ENCODE results near the gene LSM8.

Gene LSM8

DNA sequence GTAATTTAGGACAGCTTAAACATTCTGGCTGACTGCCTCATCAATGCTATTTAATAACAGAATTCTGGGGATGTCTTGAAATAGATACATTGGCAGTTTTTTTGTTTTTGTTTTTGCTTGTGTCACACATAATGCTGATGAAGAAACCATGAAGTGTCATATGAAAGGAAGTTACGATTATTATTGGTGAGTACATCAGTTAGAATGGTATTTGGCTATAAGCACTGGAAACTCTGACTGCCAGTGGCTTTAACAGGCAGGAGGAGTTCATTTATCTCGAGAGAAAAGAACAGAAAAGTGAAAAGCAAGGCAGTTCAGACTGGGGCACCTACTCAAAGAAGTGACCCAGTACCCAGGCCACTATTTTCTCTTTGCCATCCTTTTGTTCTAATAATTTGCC, 18.1 kb downstream of the LSM8 start:
- Histone ChIP-seq H3K4me1 (ENCODE audit: control insufficient read depth in 1 of 2, insufficient read depth in 1 of 2, low read depth in 1 of 2, low read length in 1 of 2) (no peaks in the 10 kb centered on the region), H3K4me3 (ENCODE audit: low read depth in 1 of 2, low read length in 1 of 2) (no peak overlapping the region), H3K9me3 (no peaks in the 10 kb centered on the region), H3K36me3 (no peaks in the 10 kb centered on the region), H3K27ac (no peak overlapping the region), H3K27me3 (peaks cover 12% of the 10 kb centered on the region)
- TF ChIP-seq, protein P1, sequence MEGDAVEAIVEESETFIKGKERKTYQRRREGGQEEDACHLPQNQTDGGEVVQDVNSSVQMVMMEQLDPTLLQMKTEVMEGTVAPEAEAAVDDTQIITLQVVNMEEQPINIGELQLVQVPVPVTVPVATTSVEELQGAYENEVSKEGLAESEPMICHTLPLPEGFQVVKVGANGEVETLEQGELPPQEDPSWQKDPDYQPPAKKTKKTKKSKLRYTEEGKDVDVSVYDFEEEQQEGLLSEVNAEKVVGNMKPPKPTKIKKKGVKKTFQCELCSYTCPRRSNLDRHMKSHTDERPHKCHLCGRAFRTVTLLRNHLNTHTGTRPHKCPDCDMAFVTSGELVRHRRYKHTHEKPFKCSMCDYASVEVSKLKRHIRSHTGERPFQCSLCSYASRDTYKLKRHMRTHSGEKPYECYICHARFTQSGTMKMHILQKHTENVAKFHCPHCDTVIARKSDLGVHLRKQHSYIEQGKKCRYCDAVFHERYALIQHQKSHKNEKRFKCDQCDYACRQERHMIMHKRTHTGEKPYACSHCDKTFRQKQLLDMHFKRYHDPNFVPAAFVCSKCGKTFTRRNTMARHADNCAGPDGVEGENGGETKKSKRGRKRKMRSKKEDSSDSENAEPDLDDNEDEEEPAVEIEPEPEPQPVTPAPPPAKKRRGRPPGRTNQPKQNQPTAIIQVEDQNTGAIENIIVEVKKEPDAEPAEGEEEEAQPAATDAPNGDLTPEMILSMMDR (IDR thresholded peaks at IDR 0.05), result no peak

DNA sequence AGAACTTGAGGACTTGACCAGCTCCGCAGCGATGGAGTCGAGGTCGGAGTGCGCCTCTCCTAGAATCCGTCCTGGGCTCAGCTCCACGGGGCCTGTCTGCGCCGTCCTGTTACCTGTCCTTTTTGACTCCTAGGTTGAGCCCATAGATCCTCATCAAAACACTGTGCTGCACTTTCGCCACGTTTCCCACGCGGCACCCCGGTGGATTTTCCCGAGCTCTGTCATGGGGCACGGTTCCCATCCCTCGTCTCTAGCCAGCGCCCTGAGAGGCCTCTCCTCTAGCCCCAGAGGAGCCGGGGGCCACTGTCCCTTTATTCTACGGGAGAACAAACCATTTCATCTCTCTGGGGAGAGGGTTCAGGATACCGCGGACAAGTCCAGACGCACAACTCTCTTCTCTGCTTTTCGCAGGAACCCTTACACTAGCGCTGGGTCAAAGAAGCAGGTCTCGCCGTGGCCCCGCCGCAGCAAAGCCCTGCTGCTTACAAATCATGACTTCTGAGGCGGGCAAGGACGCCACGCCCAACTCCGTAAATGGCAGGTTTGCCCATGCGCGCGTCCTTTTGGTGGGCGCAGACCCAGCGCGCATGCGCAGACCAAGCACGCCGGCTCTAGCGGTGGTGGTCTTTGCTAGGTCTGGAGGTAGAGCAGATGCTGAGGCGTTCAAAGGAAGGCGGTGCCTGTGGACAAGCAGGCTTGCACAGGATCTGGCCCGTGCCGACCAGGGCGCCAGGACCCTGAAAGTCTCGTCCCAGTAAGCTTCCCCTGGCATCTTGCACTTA, 30.3 kb downstream of the LSM8 start:
- Histone ChIP-seq H3K27me3 (peaks cover 69% of the 10 kb centered on the region), H3K9me3 (no peaks in the 10 kb centered on the region), H3K36me3 (no peaks in the 10 kb centered on the region), H3K4me3 (ENCODE audit: low read depth in 1 of 2, low read length in 1 of 2) (no peak overlapping the region), H3K27ac (no peak overlapping the region), H3K4me1 (ENCODE audit: control insufficient read depth in 1 of 2, insufficient read depth in 1 of 2, low read depth in 1 of 2, low read length in 1 of 2) (peaks cover 0 to 7% of the 10 kb centered on the region in 2 experiments)
- TF ChIP-seq, protein P1 (IDR thresholded peaks at IDR 0.05), result no peak

DNA sequence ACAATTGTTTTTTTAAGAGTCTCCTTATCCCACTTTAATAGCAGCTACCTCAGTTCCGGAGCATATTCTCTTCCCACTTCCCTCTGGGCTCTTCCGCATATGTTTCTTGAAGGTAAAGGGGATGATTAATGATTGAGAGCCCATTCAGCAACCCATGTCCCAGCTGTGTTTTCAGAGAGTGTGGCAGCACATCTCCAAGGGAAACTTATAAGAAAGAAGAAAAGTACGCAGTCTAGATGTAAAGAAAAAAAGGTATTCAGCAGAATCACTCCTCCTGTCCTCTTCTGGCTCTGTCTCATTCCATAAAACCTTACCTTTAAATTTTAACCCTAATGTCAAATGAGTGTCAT, 30.8 kb downstream of the LSM8 start:
- peaks cover 0 to 7% of the 10 kb centered on the region in 2 experiments for H3K4me1 ChIP-seq (ENCODE audit: control insufficient read depth in 1 of 2, insufficient read depth in 1 of 2, low read depth in 1 of 2, low read length in 1 of 2)
- H3K9me3 ChIP-seq, result no peaks in the 10 kb centered on the region
- peaks cover 69% of the 10 kb centered on the region for H3K27me3 ChIP-seq
- TF ChIP-seq, protein P1 (IDR thresholded peaks at IDR 0.05), result no peak
- H3K36me3 ChIP-seq, result no peaks in the 10 kb centered on the region
- H3K27ac ChIP-seq, result no peak overlapping the region
- H3K4me3 ChIP-seq (ENCODE audit: low read depth in 1 of 2, low read length in 1 of 2), result no peak overlapping the region

DNA sequence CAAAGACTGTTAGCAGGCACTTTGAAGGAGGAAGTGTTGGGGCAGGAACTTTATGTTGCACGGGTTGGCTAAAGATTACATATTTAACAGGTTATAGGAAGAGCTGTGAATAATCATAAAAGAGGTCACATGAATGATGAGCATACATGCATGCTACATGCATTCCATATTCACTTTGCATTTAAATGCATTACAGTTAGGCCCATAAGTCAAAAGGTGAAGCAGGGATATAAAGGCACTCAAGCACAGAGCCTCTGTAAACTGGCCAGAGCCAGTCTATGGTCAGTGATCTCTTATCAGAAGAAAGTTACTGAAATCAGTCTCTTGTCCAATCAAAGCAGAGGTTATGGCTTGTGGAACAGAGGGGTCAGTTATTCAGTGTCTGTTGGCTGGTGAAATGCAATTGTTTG, 33.3 kb downstream of the LSM8 start:
- Histone ChIP-seq H3K4me1 (ENCODE audit: control insufficient read depth in 1 of 2, insufficient read depth in 1 of 2, low read depth in 1 of 2, low read length in 1 of 2) (peaks cover 0 to 7% of the 10 kb centered on the region in 2 experiments), H3K27me3 (peaks cover 53% of the 10 kb centered on the region), H3K36me3 (no peaks in the 10 kb centered on the region), H3K27ac (no peak overlapping the region), H3K9me3 (no peaks in the 10 kb centered on the region), H3K4me3 (ENCODE audit: low read depth in 1 of 2, low read length in 1 of 2) (no peak overlapping the region)
- TF ChIP-seq, protein P1 (IDR thresholded peaks at IDR 0.05), result no peak

DNA sequence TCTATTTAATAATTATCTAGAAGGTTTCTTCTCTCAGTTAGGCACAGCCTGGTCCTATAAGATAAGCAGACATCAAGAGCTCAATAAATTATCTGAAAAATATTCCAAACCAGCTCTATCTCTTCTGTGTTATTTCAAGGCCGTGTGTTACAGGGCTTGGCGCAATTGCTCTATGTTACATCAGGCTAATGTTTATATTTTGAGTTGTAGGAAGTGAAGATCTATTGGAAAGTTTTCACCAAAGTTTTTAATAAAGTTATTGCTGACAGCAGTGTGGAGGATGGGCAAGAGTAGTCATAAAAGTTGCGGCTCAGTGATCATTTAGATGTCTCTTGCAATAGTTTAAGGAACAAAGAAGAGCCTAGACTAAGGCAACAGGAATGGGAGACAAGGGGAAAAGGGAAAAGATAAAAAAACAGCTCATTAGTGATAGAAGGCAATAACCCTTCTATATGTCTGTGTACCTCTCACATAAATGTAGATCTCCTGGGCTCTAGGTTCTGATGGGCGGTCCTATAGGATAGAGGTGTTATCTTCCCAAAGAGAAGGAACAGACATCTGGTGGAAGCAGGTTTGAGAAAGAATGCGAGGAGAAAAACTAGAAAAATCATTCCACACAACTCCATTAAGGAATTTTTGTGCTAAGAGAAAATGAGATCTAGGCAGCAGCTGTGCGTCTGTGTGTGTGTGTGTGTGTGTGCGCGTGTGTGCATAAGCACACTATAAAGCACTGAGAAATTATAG, 34.6 kb downstream of the LSM8 start:
- Histone ChIP-seq H3K27ac (no peak overlapping the region), H3K36me3 (no peaks in the 10 kb centered on the region), H3K4me1 (ENCODE audit: control insufficient read depth in 1 of 2, insufficient read depth in 1 of 2, low read depth in 1 of 2, low read length in 1 of 2) (peaks cover 0 to 7% of the 10 kb centered on the region in 2 experiments), H3K9me3 (no peaks in the 10 kb centered on the region), H3K27me3 (peaks cover 39% of the 10 kb centered on the region), H3K4me3 (ENCODE audit: low read depth in 1 of 2, low read length in 1 of 2) (no peak overlapping the region)
- TF ChIP-seq, protein P1 (IDR thresholded peaks at IDR 0.05), result no peak

All from neutrophil (primary cell).